Measurements from ENCODE around the gene EXOC3L4.
"Not testable (repeated sequence)": the region's sequence is repeated elsewhere in the genome, so short reads cannot be mapped to it uniquely, and the experiment has no call there.

Gene EXOC3L4

GRCh38 chr14:103107941-103108748, 13.6 kb downstream of the EXOC3L4 start:
- no peak for DNase-seq

- no peak for DNase-seq
These were observed 14.3 kb downstream of the EXOC3L4 start for GRCh38 chr14:103108749-103109207.

GRCh38 chr14:103109535-103110441, 15.3 kb downstream of the EXOC3L4 start:
- DNase-seq = no peak

- DNase-seq = no peak
These were observed 16.2 kb downstream of the EXOC3L4 start for GRCh38 chr14:103110681-103111231.

- DNase-seq = no peak
These were observed 16.8 kb downstream of the EXOC3L4 start for GRCh38 chr14:103111232-103111868.

- no peak for DNase-seq
These were observed 18.1 kb downstream of the EXOC3L4 start for GRCh38 chr14:103112400-103113243.

GRCh38 chr14:103113303-103113702, 18.8 kb downstream of the EXOC3L4 start:
- no peak for DNase-seq

GRCh38 chr14:103113774-103114173, 19.2 kb downstream of the EXOC3L4 start:
- DNase-seq = no peak

GRCh38 chr14:103115086-103115679, 20.7 kb downstream of the EXOC3L4 start:
- not testable (repeated sequence) for DNase-seq

GRCh38 chr14:103115845-103116572, 21.5 kb downstream of the EXOC3L4 start:
- no peak for DNase-seq

- no peak for DNase-seq
These were observed 22.1 kb downstream of the EXOC3L4 start for GRCh38 chr14:103116636-103117035.

- DNase-seq = not testable (repeated sequence)
These were observed 23.0 kb downstream of the EXOC3L4 start for GRCh38 chr14:103117499-103117898.

GRCh38 chr14:103118018-103118662, 23.6 kb downstream of the EXOC3L4 start:
- no peak for DNase-seq

GRCh38 chr14:103118663-103119404, 24.3 kb downstream of the EXOC3L4 start:
- peak; percentile 52 for DNase-seq

- not testable (repeated sequence) for DNase-seq
These were observed 25.0 kb downstream of the EXOC3L4 start for GRCh38 chr14:103119527-103119926.

- peak; percentile 58 for DNase-seq
These were observed 26.8 kb downstream of the EXOC3L4 start for GRCh38 chr14:103121121-103121845.

- peak; percentile 68 for DNase-seq
These were observed 27.5 kb downstream of the EXOC3L4 start for GRCh38 chr14:103121846-103122584.

GRCh38 chr14:103122585-103122946, 28.0 kb downstream of the EXOC3L4 start:
- no peak for DNase-seq
